Jurkat, Clone E6-1 (cell line): ENCODE data around the gene TWIST1.

Source experiments
- DNase-seq: peaks from one replicate; pipeline ENCODE4 v3.0.0-alpha.2; 2011; ENCODE audit warnings: low read depth, low spot score
- H3K4me3 ChIP-seq: 2 replicates; pipeline ENCODE4 v1.5.1; 2011; ENCODE audit warnings: mild to moderate bottlenecking, low read length, control low read depth, moderate library complexity

The TWIST1 gene

GRCh38 chr7:19116121-19117090, 1.0 kb downstream of the TWIST1 start:
- DNase-seq: no peak
- H3K4me3 ChIP-seq: no peak overlapping the region

- no peak overlapping the region for H3K4me3 ChIP-seq
- DNase-seq: no peak
These were observed 2.9 kb downstream of the TWIST1 start for GRCh38 chr7:19114551-19114855.

- DNase-seq: no peak
- no peak overlapping the region for H3K4me3 ChIP-seq
These were observed 3.4 kb downstream of the TWIST1 start for GRCh38 chr7:19113855-19114550.

- no peak for DNase-seq
- H3K4me3 ChIP-seq: no peak overlapping the region
These were observed 4.5 kb downstream of the TWIST1 start for GRCh38 chr7:19113002-19113350.

- no peak for DNase-seq
These were observed 5.0 kb downstream of the TWIST1 start for GRCh38 chr7:19112274-19113001.

GRCh38 chr7:19111474-19112273, 5.8 kb downstream of the TWIST1 start:
- DNase-seq: no peak
- H3K4me3 ChIP-seq: no peak overlapping the region

More at GRCh38 chr7:19112274-19113001, 5.0 kb downstream of the TWIST1 start:
- no peak overlapping the region for H3K4me3 ChIP-seq

GRCh38 chr7:19110776-19111175, 6.7 kb downstream of the TWIST1 start:
- DNase-seq: no peak
- no peak overlapping the region for H3K4me3 ChIP-seq

GRCh38 chr7:19110026-19110730, 7.3 kb downstream of the TWIST1 start:
- no peak for DNase-seq
- H3K4me3 ChIP-seq: no peak overlapping the region

- DNase-seq: no peak
- no peak overlapping the region for H3K4me3 ChIP-seq
These were observed 8.2 kb downstream of the TWIST1 start for GRCh38 chr7:19109000-19109946.

- no peak overlapping the region for H3K4me3 ChIP-seq
- DNase-seq: no peak
These were observed 9.9 kb downstream of the TWIST1 start for GRCh38 chr7:19107356-19108146.

GRCh38 chr7:19107081-19107355, 10.4 kb downstream of the TWIST1 start:
- H3K4me3 ChIP-seq: no peak overlapping the region
- no peak for DNase-seq

- no peak for DNase-seq
- no peak overlapping the region for H3K4me3 ChIP-seq
These were observed 11.0 kb downstream of the TWIST1 start for GRCh38 chr7:19106241-19107080.

GRCh38 chr7:19105546-19105945, 11.9 kb downstream of the TWIST1 start:
- DNase-seq: no peak
- H3K4me3 ChIP-seq: no peak overlapping the region

- DNase-seq: no peak
- H3K4me3 ChIP-seq: no peak overlapping the region
These were observed 12.6 kb downstream of the TWIST1 start for GRCh38 chr7:19104811-19105210.

GRCh38 chr7:19102884-19103283, 14.6 kb downstream of the TWIST1 start:
- H3K4me3 ChIP-seq: no peak overlapping the region

GRCh38 chr7:19101909-19102308, 15.5 kb downstream of the TWIST1 start:
- no peak for DNase-seq
- no peak overlapping the region for H3K4me3 ChIP-seq

More at GRCh38 chr7:19102884-19103283, 14.6 kb downstream of the TWIST1 start:
- no peak for DNase-seq
